GM19240 (cell line): ENCODE measurements around the gene GDAP2.
A peak's percentile ranks its signal among the peaks of the same experiment; 100 is the strongest.
"Not testable (repeated sequence)": the region's sequence is repeated elsewhere in the genome, so short reads cannot be mapped to it uniquely, and the experiment has no call there.

Experiments used
- DNase-seq: peaks from one replicate; pipeline ENCODE4 v3.0.0; 2011; ENCODE audit warnings: low spot score; ENCODE audit not compliant: insufficient read length

The GDAP2 gene

GRCh38 chr1:117899801-117900200, 29.6 kb downstream of the GDAP2 start:
- no peak for DNase-seq

GRCh38 chr1:117897551-117897950, 31.9 kb downstream of the GDAP2 start:
- no peak for DNase-seq

- peak; percentile 29 for DNase-seq
These were observed 33.8 kb downstream of the GDAP2 start for GRCh38 chr1:117895482-117896114.

- no peak for DNase-seq
These were observed 35.3 kb downstream of the GDAP2 start for GRCh38 chr1:117894078-117894477.

GRCh38 chr1:117892512-117892911, 36.9 kb downstream of the GDAP2 start:
- no peak for DNase-seq

GRCh38 chr1:117890452-117890851, 39.0 kb downstream of the GDAP2 start:
- DNase-seq, result no peak

- DNase-seq, result no peak
These were observed 43.2 kb downstream of the GDAP2 start for GRCh38 chr1:117886101-117886795.

GRCh38 chr1:117883616-117884015, 45.8 kb downstream of the GDAP2 start:
- no peak for DNase-seq

- no peak for DNase-seq
These were observed 50.1 kb downstream of the GDAP2 start for GRCh38 chr1:117879284-117879683.

- no peak for DNase-seq
These were observed 51.6 kb downstream of the GDAP2 start for GRCh38 chr1:117877823-117878222.

GRCh38 chr1:117871013-117871412, 58.4 kb downstream of the GDAP2 start:
- DNase-seq, result no peak

GRCh38 chr1:117861694-117862093, 67.7 kb downstream of the GDAP2 start:
- DNase-seq, result no peak

- no peak for DNase-seq
These were observed 68.4 kb downstream of the GDAP2 start for GRCh38 chr1:117860896-117861610.

GRCh38 chr1:117859901-117860300, 69.5 kb downstream of the GDAP2 start:
- DNase-seq, result no peak

GRCh38 chr1:117857418-117857817, 72.0 kb downstream of the GDAP2 start:
- DNase-seq, result no peak

- no peak for DNase-seq
These were observed 76.4 kb downstream of the GDAP2 start for GRCh38 chr1:117852853-117853553.

- no peak for DNase-seq
These were observed 77.7 kb downstream of the GDAP2 start for GRCh38 chr1:117851687-117852086.

GRCh38 chr1:117846674-117847425, 82.6 kb downstream of the GDAP2 start:
- DNase-seq, result no peak

GRCh38 chr1:117844478-117844877, 84.9 kb downstream of the GDAP2 start:
- not testable (repeated sequence) for DNase-seq

GRCh38 chr1:117843791-117844190, 85.6 kb downstream of the GDAP2 start:
- DNase-seq, result no peak
